ENCODE measurements around the gene GPC5.

DNA sequence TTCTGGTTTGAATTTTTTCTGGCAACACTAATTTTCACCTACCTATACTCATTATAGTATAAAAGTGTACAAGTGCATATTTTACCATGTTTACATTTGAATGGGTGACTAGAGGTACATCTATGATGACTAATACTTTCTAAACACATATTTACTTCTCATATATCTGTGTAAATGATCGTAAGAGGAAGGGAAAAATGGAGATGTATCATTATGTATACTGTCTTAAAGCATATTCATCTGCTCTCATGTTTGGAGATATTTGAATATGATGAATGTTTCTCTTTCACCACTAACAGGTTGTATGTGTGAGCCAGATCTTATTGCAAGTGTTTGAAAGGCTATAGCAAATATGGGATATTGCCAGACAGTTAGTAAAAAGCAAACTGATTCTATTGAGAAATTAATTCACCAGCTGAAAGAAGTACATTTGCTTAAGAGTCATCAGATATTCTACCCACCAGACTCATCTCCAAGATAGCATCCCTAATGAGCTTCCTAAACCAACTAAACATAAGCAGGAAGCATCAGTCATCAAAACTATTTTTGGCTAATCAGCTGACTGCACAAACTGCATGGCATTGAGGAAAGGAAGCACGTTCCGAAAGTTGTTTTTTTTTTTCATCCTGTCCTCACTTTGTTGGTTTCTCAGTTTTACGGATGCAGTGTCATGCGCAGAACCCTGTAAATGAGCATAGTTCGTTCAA lies 738.2 kb downstream of the GPC5 start:
- TF ChIP-seq, protein P1, sequence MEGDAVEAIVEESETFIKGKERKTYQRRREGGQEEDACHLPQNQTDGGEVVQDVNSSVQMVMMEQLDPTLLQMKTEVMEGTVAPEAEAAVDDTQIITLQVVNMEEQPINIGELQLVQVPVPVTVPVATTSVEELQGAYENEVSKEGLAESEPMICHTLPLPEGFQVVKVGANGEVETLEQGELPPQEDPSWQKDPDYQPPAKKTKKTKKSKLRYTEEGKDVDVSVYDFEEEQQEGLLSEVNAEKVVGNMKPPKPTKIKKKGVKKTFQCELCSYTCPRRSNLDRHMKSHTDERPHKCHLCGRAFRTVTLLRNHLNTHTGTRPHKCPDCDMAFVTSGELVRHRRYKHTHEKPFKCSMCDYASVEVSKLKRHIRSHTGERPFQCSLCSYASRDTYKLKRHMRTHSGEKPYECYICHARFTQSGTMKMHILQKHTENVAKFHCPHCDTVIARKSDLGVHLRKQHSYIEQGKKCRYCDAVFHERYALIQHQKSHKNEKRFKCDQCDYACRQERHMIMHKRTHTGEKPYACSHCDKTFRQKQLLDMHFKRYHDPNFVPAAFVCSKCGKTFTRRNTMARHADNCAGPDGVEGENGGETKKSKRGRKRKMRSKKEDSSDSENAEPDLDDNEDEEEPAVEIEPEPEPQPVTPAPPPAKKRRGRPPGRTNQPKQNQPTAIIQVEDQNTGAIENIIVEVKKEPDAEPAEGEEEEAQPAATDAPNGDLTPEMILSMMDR (IDR thresholded peaks at IDR 0.05) = no peak
- no peak for TF ChIP-seq POLR2A (IDR thresholded peaks at IDR 0.05)

All from testis (tissue), 2 donors.